Glutamatergic neuron (in vitro differentiated cells): ENCODE results near the gene PLEKHG7. TPM values are rescaled to one million over a fixed set of nuclear protein-coding genes. Genes with fewer than 3 reads are reported as not detected.

Experiments used
- DNase-seq: peaks from one replicate; pipeline ENCODE4 v3.0.0; 2022
- H3K27ac Mint-ChIP-seq: one replicate; pipeline ENCODE4 v1.8.0; 2020; ENCODE audit warnings: mild to moderate bottlenecking, mixed read lengths, inconsistent platforms; ENCODE audit not compliant: unreplicated experiment
- H3K27me3 Mint-ChIP-seq: one replicate; pipeline ENCODE4 v1.8.0; 2020; ENCODE audit warnings: mild to moderate bottlenecking, moderate library complexity, mixed read lengths, inconsistent platforms; ENCODE audit not compliant: unreplicated experiment
- H3K36me3 Mint-ChIP-seq: one replicate; pipeline ENCODE4 v1.8.0; 2020; ENCODE audit warnings: mild to moderate bottlenecking, mixed read lengths, inconsistent platforms; ENCODE audit not compliant: unreplicated experiment
- H3K4me1 Mint-ChIP-seq: one replicate; pipeline ENCODE4 v1.8.0; 2020; ENCODE audit warnings: mild to moderate bottlenecking, low read depth, mixed read lengths, inconsistent platforms; ENCODE audit not compliant: unreplicated experiment
- H3K4me3 Mint-ChIP-seq: one replicate; pipeline ENCODE4 v1.8.0; 2020; ENCODE audit warnings: mild to moderate bottlenecking, mixed read lengths, inconsistent platforms; ENCODE audit not compliant: unreplicated experiment
- H3K9me3 Mint-ChIP-seq: one replicate; pipeline ENCODE4 v1.8.0; 2020; ENCODE audit warnings: mild to moderate bottlenecking, moderate library complexity, mixed read lengths, inconsistent platforms; ENCODE audit not compliant: unreplicated experiment
- total RNA-seq: library from RNA; stranded (reverse); fragmentation: NEBNext Ultra II Directional; extraction: Animal tissue kit (Norgen Biotek cat#: 25700); gene quantifications from one replicate; pipeline ENCODE4 v1.2.1, GENCODE V29; 2021; ENCODE audit not compliant: unreplicated experiment
- TF ChIP-seq, protein P1 (sequence below): fragments of 200-600 bp; sonication (generic); IDR thresholded peaks from one replicate; pipeline ENCODE4 v1.5.0; 2021; ENCODE audit not compliant: partially characterized antibody, unreplicated experiment

PLEKHG7 gene
- total RNA-seq, 1 donor from 2014 or later, result not detected

DNA sequence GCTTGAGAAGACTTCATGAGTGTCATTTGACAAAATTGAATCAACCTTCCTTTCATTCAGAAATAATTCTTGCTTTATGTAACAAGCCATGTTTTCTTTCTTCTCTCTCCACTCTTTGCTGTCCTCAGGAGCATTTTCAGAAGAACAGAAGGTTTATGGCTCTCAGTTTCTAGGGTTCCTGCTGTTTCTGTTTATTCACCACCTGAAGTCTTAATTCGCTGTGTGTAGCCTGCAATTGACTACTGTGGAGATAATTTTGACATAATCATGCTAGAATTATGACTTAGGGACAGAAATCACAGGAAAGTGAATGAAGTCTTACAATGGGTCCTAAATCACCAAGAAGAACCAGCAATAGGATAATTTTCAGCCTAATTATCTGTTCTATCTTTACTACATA, 7.2 kb upstream of the PLEKHG7 start:
- Mint-ChIP-seq H3K4me3 (no peak overlapping the region), H3K4me1 (no peaks in the 10 kb centered on the region), H3K36me3 (peaks cover 7% of the 10 kb centered on the region), H3K9me3 (no peaks in the 10 kb centered on the region), H3K27me3 (no peaks in the 10 kb centered on the region), H3K27ac (no peak overlapping the region)
- no peak for DNase-seq
- TF ChIP-seq, protein P1, sequence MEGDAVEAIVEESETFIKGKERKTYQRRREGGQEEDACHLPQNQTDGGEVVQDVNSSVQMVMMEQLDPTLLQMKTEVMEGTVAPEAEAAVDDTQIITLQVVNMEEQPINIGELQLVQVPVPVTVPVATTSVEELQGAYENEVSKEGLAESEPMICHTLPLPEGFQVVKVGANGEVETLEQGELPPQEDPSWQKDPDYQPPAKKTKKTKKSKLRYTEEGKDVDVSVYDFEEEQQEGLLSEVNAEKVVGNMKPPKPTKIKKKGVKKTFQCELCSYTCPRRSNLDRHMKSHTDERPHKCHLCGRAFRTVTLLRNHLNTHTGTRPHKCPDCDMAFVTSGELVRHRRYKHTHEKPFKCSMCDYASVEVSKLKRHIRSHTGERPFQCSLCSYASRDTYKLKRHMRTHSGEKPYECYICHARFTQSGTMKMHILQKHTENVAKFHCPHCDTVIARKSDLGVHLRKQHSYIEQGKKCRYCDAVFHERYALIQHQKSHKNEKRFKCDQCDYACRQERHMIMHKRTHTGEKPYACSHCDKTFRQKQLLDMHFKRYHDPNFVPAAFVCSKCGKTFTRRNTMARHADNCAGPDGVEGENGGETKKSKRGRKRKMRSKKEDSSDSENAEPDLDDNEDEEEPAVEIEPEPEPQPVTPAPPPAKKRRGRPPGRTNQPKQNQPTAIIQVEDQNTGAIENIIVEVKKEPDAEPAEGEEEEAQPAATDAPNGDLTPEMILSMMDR, result no peak

DNA sequence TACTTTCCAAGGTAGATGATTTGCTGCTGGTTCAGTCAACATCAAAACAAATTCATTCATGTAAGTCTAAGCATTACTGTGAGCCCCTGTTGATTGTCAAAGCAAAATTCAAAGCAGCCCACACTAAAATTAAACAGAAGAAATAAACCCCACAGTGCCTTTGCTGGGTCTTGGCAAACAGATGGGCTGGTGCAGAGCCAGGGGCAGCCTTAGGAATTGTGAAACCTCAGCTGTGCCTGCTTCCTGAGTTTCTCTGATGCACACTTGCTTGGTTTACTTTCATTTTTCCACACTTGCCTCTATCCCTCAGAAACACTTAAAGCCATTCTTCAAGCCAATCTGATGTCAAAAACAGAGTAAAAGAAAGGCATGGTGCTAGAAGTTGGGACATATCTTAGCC, 6.6 kb upstream of the PLEKHG7 start:
- Mint-ChIP-seq H3K4me1 (no peaks in the 10 kb centered on the region), H3K4me3 (no peak overlapping the region), H3K27me3 (no peaks in the 10 kb centered on the region), H3K9me3 (no peaks in the 10 kb centered on the region), H3K36me3 (peaks cover 7% of the 10 kb centered on the region), H3K27ac (no peak overlapping the region)
- DNase-seq, result no peak
- TF ChIP-seq, protein P1, result no peak

DNA sequence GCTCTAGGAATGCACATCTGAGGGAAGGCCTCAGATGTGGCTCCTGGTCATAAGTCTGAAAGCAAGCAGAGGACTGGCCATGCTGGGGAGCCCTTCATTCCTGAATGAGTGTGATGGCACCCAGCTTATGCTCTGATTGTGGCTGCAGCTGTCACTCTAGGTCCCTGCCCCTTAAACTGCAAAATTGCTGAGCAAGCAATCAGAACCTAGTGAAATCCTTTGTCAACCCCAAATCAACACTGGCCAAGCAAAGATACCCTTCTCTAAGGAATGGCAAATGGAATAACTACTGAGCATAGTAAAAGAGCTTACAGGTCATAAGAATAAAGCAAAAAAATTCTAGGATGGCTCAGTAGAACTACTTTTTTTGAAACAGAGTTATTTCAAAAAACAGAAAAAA, 4.3 kb upstream of the PLEKHG7 start:
- Mint-ChIP-seq H3K4me3 (no peak overlapping the region), H3K4me1 (no peaks in the 10 kb centered on the region), H3K36me3 (peaks cover 7% of the 10 kb centered on the region), H3K27ac (no peak overlapping the region), H3K9me3 (no peaks in the 10 kb centered on the region), H3K27me3 (no peaks in the 10 kb centered on the region)
- TF ChIP-seq, protein P1, result no peak
- DNase-seq, result no peak

DNA sequence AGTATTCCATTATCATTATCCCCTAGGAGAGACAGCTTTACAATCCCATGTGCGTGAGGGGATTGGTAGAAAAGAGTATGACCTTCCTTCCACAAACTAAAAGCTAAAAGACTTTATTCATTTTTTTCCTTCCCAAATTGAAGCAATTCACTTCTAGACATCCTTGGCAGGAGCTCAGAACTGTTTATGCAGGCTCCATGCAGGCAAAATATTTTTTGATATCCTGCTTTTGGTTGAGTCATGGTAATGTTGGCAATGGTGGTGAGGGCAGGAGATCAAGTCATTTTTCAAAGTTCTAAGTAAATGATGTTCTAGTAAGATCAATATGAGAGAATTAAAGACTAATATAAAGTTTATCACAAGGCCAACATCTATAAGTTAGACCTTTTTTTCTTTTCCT, 1.3 kb upstream of the PLEKHG7 start:
- no peaks in the 10 kb centered on the region for H3K9me3 Mint-ChIP-seq
- DNase-seq, result no peak
- TF ChIP-seq, protein P1, result no peak
- H3K27ac Mint-ChIP-seq, result no peak overlapping the region
- H3K4me1 Mint-ChIP-seq, result no peaks in the 10 kb centered on the region
- H3K27me3 Mint-ChIP-seq, result no peaks in the 10 kb centered on the region
- H3K4me3 Mint-ChIP-seq, result no peak overlapping the region
- H3K36me3 Mint-ChIP-seq, result peaks cover 7% of the 10 kb centered on the region

DNA sequence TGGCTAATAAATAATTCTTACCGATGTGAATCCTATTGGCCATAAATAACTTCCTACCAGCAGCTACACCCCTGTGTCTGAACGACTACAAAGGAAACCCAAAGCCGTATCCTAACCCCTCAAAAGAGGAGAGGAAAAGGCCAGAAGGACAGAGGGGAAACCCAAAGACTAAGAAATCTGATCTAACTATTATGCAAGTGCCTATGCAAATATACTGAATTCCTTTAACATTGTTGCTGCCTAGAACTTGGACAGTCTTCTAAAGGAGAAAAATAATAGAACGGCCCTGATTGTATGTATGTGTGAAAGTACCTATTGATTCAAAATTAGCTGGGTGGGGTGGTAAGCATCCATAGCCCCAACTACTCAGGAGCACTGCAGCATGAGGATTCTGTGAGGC, 997 bp downstream of the PLEKHG7 start:
- Mint-ChIP-seq H3K36me3 (no peaks in the 10 kb centered on the region), H3K9me3 (no peaks in the 10 kb centered on the region), H3K27me3 (no peaks in the 10 kb centered on the region), H3K4me3 (no peak overlapping the region), H3K4me1 (peaks cover 4% of the 10 kb centered on the region), H3K27ac (no peak overlapping the region)
- no peak for DNase-seq
- TF ChIP-seq, protein P1, result no peak
